Measurements from ENCODE around the gene SEMA6C.
A peak's percentile ranks its signal among the peaks of the same experiment; 100 is the strongest.

SEMA6C gene

GRCh38 chr1:151158751-151159251, 12.4 kb upstream of the SEMA6C start:
- no peak for DNase-seq

- DNase-seq, result no peak
Measured at GRCh38 chr1:151158326-151158725, 11.9 kb upstream of the SEMA6C start.

GRCh38 chr1:151157067-151157531, 10.7 kb upstream of the SEMA6C start:
- DNase-seq, result no peak

- no peak for DNase-seq
Measured at GRCh38 chr1:151156515-151156819, 10.0 kb upstream of the SEMA6C start, which contains the start of gene TNFAIP8L2. TSS of gene TNFAIP8L2 (plus strand) at chr1:151156649. CDS start at chr1:151158698, 2,049 bp downstream.

GRCh38 chr1:151147665-151148064, 1.2 kb upstream of the SEMA6C start:
- DNase-seq, result no peak

GRCh38 chr1:151147132-151147503, 687 bp upstream of the SEMA6C start:
- no peak for DNase-seq

GRCh38 chr1:151146072-151146411, 389 bp downstream of the SEMA6C start:
- peak in 2 of 3 experiments; percentile 62 to 64 for DNase-seq

GRCh38 chr1:151145304-151146071, 943 bp downstream of the SEMA6C start:
- DNase-seq, result peak in 2 of 3 experiments; percentile 36 to 64

- DNase-seq, result peak in 1 of 3 experiments; percentile 25
Measured at GRCh38 chr1:151144474-151145303, 1.7 kb downstream of the SEMA6C start.

- DNase-seq, result peak in 1 of 3 experiments; percentile 13
Measured at GRCh38 chr1:151143986-151144385, 2.4 kb downstream of the SEMA6C start.

GRCh38 chr1:151143057-151143435, 3.4 kb downstream of the SEMA6C start:
- no peak for DNase-seq

GRCh38 chr1:151142411-151143056, 3.9 kb downstream of the SEMA6C start:
- no peak for DNase-seq

GRCh38 chr1:151137789-151138188, 8.6 kb downstream of the SEMA6C start:
- DNase-seq, result no peak

- no peak for DNase-seq
Measured at GRCh38 chr1:151135433-151136385, 10.7 kb downstream of the SEMA6C start.

- no peak for DNase-seq
Measured at GRCh38 chr1:151134991-151135390, 11.4 kb downstream of the SEMA6C start.

GRCh38 chr1:151134396-151134795, 12.0 kb downstream of the SEMA6C start:
- no peak for DNase-seq

GRCh38 chr1:151133018-151133806, 13.2 kb downstream of the SEMA6C start:
- DNase-seq, result no peak

GRCh38 chr1:151132335-151133017, 14.0 kb downstream of the SEMA6C start:
- DNase-seq, result no peak

GRCh38 chr1:151131701-151132334, 14.6 kb downstream of the SEMA6C start:
- DNase-seq, result no peak

- peak in 1 of 3 experiments; percentile 96 for DNase-seq
Measured at GRCh38 chr1:151130987-151131586, 15.3 kb downstream of the SEMA6C start.

All from NCI-H1417 (cell line).